OCI-LY1 (cell line): ENCODE results near the gene ASIP.
"Not testable (repeated sequence)": the region's sequence is repeated elsewhere in the genome, so short reads cannot be mapped to it uniquely, and the experiment has no call there.

Source experiments
- H2AFZ ChIP-seq: fragments of 200-600 bp; sonication (generic), shearing (Covaris generic); 2 replicates; pipeline ENCODE4 v1.6.0; 2014; ENCODE audit warnings: antibody characterized with exemption, mild to moderate bottlenecking, low read length
- H3F3A ChIP-seq: fragments of 200-600 bp; sonication (generic), shearing (Covaris generic); 2 replicates; pipeline ENCODE4 v1.6.0; 2014; ENCODE audit warnings: mild to moderate bottlenecking, antibody characterized with exemption, low read length, moderate library complexity; ENCODE audit not compliant: insufficient read depth
- H3K27ac ChIP-seq: fragments of 200-600 bp; sonication (generic); 2 replicates; pipeline ENCODE4 v1.5.1; 2014; ENCODE audit warnings: low read length, mixed run types, mild to moderate bottlenecking, low read depth; ENCODE audit not compliant: poor library complexity, severe bottlenecking
- H3K27me3 ChIP-seq: fragments of 200-600 bp; sonication (generic); 2 replicates; pipeline ENCODE4 v1.6.0; 2014; ENCODE audit warnings: antibody characterized with exemption, mild to moderate bottlenecking, low read length, moderate library complexity; ENCODE audit not compliant: insufficient read depth
- H3K36me3 ChIP-seq: fragments of 200-600 bp; sonication (generic); 2 replicates; pipeline ENCODE4 v1.6.1; 2014; ENCODE audit warnings: mild to moderate bottlenecking, antibody characterized with exemption, low read length, moderate library complexity, mixed read lengths; ENCODE audit not compliant: insufficient read depth
- H3K4me1 ChIP-seq: fragments of 200-600 bp; sonication (generic); 2 replicates; pipeline ENCODE4 v1.5.1; 2014; ENCODE audit warnings: mild to moderate bottlenecking, low read length, moderate library complexity; ENCODE audit not compliant: insufficient read depth, severe bottlenecking
- H3K4me2 ChIP-seq: fragments of 200-600 bp; sonication (generic), shearing (Covaris generic); 2 replicates; pipeline ENCODE4 v1.6.1; 2014; ENCODE audit warnings: low read length
- H3K4me3 ChIP-seq: fragments of 200-600 bp; sonication (generic); 2 replicates; pipeline ENCODE4 v1.5.1; 2014; ENCODE audit warnings: low read length, low read depth, mild to moderate bottlenecking, mixed read lengths; ENCODE audit not compliant: poor library complexity, severe bottlenecking
- H3K79me2 ChIP-seq: fragments of 200-600 bp; shearing (Covaris generic); 2 replicates; pipeline ENCODE4 v1.6.1; 2016; ENCODE audit warnings: mixed run types, low read length, mixed read lengths; ENCODE audit not compliant: insufficient read depth
- H3K9ac ChIP-seq: fragments of 200-600 bp; sonication (generic), shearing (Covaris generic); 2 replicates; pipeline ENCODE4 v1.6.1; 2014; ENCODE audit warnings: mild to moderate bottlenecking, low read length, mixed read lengths
- H3K9me2 ChIP-seq: fragments of 200-600 bp; sonication (generic), shearing (Covaris generic); 2 replicates; pipeline ENCODE4 v1.6.1; 2014; ENCODE audit warnings: low read depth, mild to moderate bottlenecking, low read length, mixed read lengths
- H3K9me3 ChIP-seq: fragments of 200-600 bp; shearing (Covaris generic); 2 replicates; pipeline ENCODE4 v1.6.1; 2014; ENCODE audit warnings: low read length, mixed read lengths
- H4K20me1 ChIP-seq: fragments of 200-600 bp; sonication (generic), shearing (Covaris generic); 2 replicates; pipeline ENCODE4 v1.6.0; 2016; ENCODE audit warnings: mild to moderate bottlenecking, low read length; ENCODE audit not compliant: insufficient read depth
- CTCF ChIP-seq: fragments of 200-600 bp; sonication (generic), shearing (Covaris generic); IDR thresholded peaks from 2 replicates; pipeline ENCODE4 v1.5.1; 2017; ENCODE audit warnings: mild to moderate bottlenecking, antibody characterized with exemption, low read length, moderate library complexity, mixed read lengths
- EZH2 ChIP-seq: fragments of 200-600 bp; sonication (generic), shearing (Covaris generic); IDR thresholded peaks from 2 replicates; pipeline ENCODE4 v1.8.0; 2017; ENCODE audit warnings: borderline replicate concordance, mixed run types, mild to moderate bottlenecking, antibody characterized with exemption, low read length, moderate library complexity, mixed read lengths

Gene ASIP

GRCh38 chr20:34240121-34240520, 1.1 kb upstream of the ASIP start:
- H3K27ac ChIP-seq: peak overlapping the region; percentile 79
- no peaks in the 10 kb centered on the region; the same call in 1 of the 2 replicates for H3K36me3 ChIP-seq
- no peaks in the 10 kb centered on the region for H3K27me3 ChIP-seq
- no peak overlapping the region for H3K4me2 ChIP-seq
- H2AFZ ChIP-seq: no peak overlapping the region
- H3K79me2 ChIP-seq: no peaks in the 10 kb centered on the region
- no peak overlapping the region for H3K9ac ChIP-seq
- peaks cover 35% of the 10 kb centered on the region for H3K4me1 ChIP-seq
- no peak overlapping the region for H3K4me3 ChIP-seq
- no peaks in the 10 kb centered on the region for H3F3A ChIP-seq
- TF ChIP-seq CTCF (no peak), EZH2 (no peak)
- H3K9me3 ChIP-seq: peaks cover 12% of the 10 kb centered on the region
- H3K9me2 ChIP-seq: no peaks in the 10 kb centered on the region
- H4K20me1 ChIP-seq: no peaks in the 10 kb centered on the region

- not testable (repeated sequence) for H2AFZ ChIP-seq, H3K9ac ChIP-seq, H3K4me3 ChIP-seq, H4K20me1 ChIP-seq, H3K9me2 ChIP-seq, H3F3A ChIP-seq, H3K27me3 ChIP-seq, H3K79me2 ChIP-seq, H3K36me3 ChIP-seq
- H3K27ac ChIP-seq: peak overlapping the region; percentile 79
- peak overlapping the region; percentile 49; the same call in 1 of the 2 replicates for H3K4me2 ChIP-seq
- H3K9me3 ChIP-seq: peaks cover 12% of the 10 kb centered on the region
- peaks cover 35% of the 10 kb centered on the region for H3K4me1 ChIP-seq
Measured at GRCh38 chr20:34242015-34242414, 792 bp downstream of the ASIP start.

GRCh38 chr20:34242879-34243278, 1.7 kb downstream of the ASIP start:
- no peaks in the 10 kb centered on the region; the same call in 1 of the 2 replicates for H3K36me3 ChIP-seq
- H4K20me1 ChIP-seq: no peaks in the 10 kb centered on the region
- H3K4me3 ChIP-seq: no peak overlapping the region
- no peaks in the 10 kb centered on the region for H3K9me2 ChIP-seq
- no peak overlapping the region for H2AFZ ChIP-seq
- H3K9me3 ChIP-seq: peaks cover 5% of the 10 kb centered on the region
- peak overlapping the region; percentile 43 for H3K27ac ChIP-seq
- no peaks in the 10 kb centered on the region for H3K79me2 ChIP-seq
- 0 out of 2 replicates have a peak, but pooled peaks cover 4% of the 10 kb centered on the region for H3F3A ChIP-seq
- H3K4me2 ChIP-seq: no peak overlapping the region
- no peak for TF ChIP-seq EZH2
- no peak for TF ChIP-seq CTCF
- 0 out of 2 replicates have a peak overlapping the region, but pooled peaks have one; percentile 11 for H3K9ac ChIP-seq
- H3K27me3 ChIP-seq: no peaks in the 10 kb centered on the region
- H3K4me1 ChIP-seq: peaks cover 35% of the 10 kb centered on the region

- no peak overlapping the region for H3K4me3 ChIP-seq
- H2AFZ ChIP-seq: no peak overlapping the region
- 0 out of 2 replicates have a peak, but pooled peaks cover under 1% of the 10 kb centered on the region for H3K9me3 ChIP-seq
- H3F3A ChIP-seq: 0 out of 2 replicates have a peak, but pooled peaks cover 4% of the 10 kb centered on the region
- H3K4me2 ChIP-seq: no peak overlapping the region
- H3K27me3 ChIP-seq: no peaks in the 10 kb centered on the region
- H3K27ac ChIP-seq: peak overlapping the region; percentile 43
- H3K36me3 ChIP-seq: no peaks in the 10 kb centered on the region; the same call in 1 of the 2 replicates
- H3K79me2 ChIP-seq: no peaks in the 10 kb centered on the region
- no peaks in the 10 kb centered on the region for H3K9me2 ChIP-seq
- H4K20me1 ChIP-seq: no peaks in the 10 kb centered on the region
- H3K4me1 ChIP-seq: peaks cover 35% of the 10 kb centered on the region
- TF ChIP-seq CTCF: no peak
- TF ChIP-seq EZH2: no peak
- no peak overlapping the region for H3K9ac ChIP-seq
Measured at GRCh38 chr20:34243377-34243776, 2.2 kb downstream of the ASIP start.
